Amniotic epithelial cell (primary cell): ENCODE measurements around the gene SLC22A15.
"Not testable (repeated sequence)": the region's sequence is repeated elsewhere in the genome, so short reads cannot be mapped to it uniquely, and the experiment has no call there.

Experiments
- DNase-seq: peaks from one replicate; pipeline ENCODE4 v3.0.0-alpha.2; 2010; ENCODE audit warnings: low read depth

The SLC22A15 gene

GRCh38 chr1:116031302-116031835 is 55.1 kb downstream of the SLC22A15 start:
- no peak for DNase-seq

- DNase-seq, result no peak
Measured at GRCh38 chr1:116033322-116033721, 57.0 kb downstream of the SLC22A15 start.

GRCh38 chr1:116036255-116036654 is 59.9 kb downstream of the SLC22A15 start:
- DNase-seq, result no peak

- no peak for DNase-seq
Measured at GRCh38 chr1:116038679-116039078, 62.4 kb downstream of the SLC22A15 start.

- DNase-seq, result no peak
Measured at GRCh38 chr1:116044071-116044470, 67.8 kb downstream of the SLC22A15 start.

GRCh38 chr1:116046933-116047332 is 70.6 kb downstream of the SLC22A15 start:
- not testable (repeated sequence) for DNase-seq

- DNase-seq, result not testable (repeated sequence)
Measured at GRCh38 chr1:116051896-116052295, 75.6 kb downstream of the SLC22A15 start.

- peak; percentile 18 for DNase-seq
Measured at GRCh38 chr1:116062201-116062600, 85.9 kb downstream of the SLC22A15 start.

GRCh38 chr1:116064616-116065015 is 88.3 kb downstream of the SLC22A15 start:
- peak; percentile 28 for DNase-seq

- DNase-seq, result peak; percentile 75
Measured at GRCh38 chr1:116066868-116067565, 90.7 kb downstream of the SLC22A15 start.

- peak; percentile 78 for DNase-seq
Measured at GRCh38 chr1:116067566-116067890, 91.2 kb downstream of the SLC22A15 start.

GRCh38 chr1:116075575-116075974 is 99.3 kb downstream of the SLC22A15 start:
- no peak for DNase-seq

GRCh38 chr1:116075990-116076389 is 99.7 kb downstream of the SLC22A15 start:
- peak; percentile 8 for DNase-seq

- peak; percentile 6 for DNase-seq
Measured at GRCh38 chr1:116076831-116077230, 100.5 kb downstream of the SLC22A15 start.

GRCh38 chr1:116078699-116079223 is 102.4 kb downstream of the SLC22A15 start:
- DNase-seq, result no peak

GRCh38 chr1:116087628-116088027 is 111.3 kb downstream of the SLC22A15 start:
- no peak for DNase-seq

GRCh38 chr1:116089870-116090269 is 113.6 kb downstream of the SLC22A15 start:
- DNase-seq, result no peak

- no peak for DNase-seq
Measured at GRCh38 chr1:116091083-116091482, 114.8 kb downstream of the SLC22A15 start.

GRCh38 chr1:116092752-116093489 is 116.6 kb downstream of the SLC22A15 start:
- DNase-seq, result no peak

- DNase-seq, result no peak
Measured at GRCh38 chr1:116095027-116095426, 118.7 kb downstream of the SLC22A15 start.

GRCh38 chr1:116096013-116096618 is 119.8 kb downstream of the SLC22A15 start:
- DNase-seq, result no peak

GRCh38 chr1:116097626-116098025 is 121.3 kb downstream of the SLC22A15 start:
- DNase-seq, result peak; percentile 39

GRCh38 chr1:116099379-116099778 is 123.1 kb downstream of the SLC22A15 start:
- no peak for DNase-seq
